Fibroblast of skin of back (primary cell): Measurements from ENCODE around the gene SLC16A10.
"Not testable (repeated sequence)": the region's sequence is repeated elsewhere in the genome, so short reads cannot be mapped to it uniquely, and the experiment has no call there.

Experiments
- DNase-seq: peaks from one replicate; pipeline ENCODE4 v3.0.0-alpha.2; 2013

The SLC16A10 gene

DNA sequence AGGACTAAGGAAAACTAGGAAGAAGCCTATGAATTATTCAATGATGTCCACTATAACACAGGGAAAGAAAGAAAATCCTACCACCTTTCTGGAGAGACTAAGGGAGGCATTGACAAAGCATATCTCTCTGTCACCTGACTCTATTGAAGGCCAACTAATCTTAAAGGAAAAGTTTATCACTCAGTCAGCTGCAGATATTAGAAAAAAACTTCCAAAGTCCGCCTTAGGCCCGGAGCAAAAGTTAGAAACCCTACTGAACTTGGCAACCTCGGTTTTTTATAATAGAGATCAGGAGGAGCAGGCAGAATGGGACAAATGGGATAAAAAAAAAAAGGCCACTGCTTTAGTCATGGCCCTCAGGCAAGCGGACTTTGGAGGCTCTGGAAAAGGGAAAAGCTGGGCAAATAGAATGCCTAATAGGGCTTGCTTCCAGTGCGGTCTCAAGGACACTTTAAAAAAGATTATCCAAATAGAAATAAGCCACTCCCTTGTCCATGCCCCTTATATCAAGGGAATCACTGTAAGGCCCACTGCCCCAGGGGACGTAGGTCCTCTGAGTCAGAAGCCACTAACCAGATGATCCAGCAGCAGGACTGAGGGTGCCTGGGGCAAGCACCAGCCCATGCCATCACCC lies 47.0 kb downstream of the SLC16A10 start:
- DNase-seq = not testable (repeated sequence)

DNA sequence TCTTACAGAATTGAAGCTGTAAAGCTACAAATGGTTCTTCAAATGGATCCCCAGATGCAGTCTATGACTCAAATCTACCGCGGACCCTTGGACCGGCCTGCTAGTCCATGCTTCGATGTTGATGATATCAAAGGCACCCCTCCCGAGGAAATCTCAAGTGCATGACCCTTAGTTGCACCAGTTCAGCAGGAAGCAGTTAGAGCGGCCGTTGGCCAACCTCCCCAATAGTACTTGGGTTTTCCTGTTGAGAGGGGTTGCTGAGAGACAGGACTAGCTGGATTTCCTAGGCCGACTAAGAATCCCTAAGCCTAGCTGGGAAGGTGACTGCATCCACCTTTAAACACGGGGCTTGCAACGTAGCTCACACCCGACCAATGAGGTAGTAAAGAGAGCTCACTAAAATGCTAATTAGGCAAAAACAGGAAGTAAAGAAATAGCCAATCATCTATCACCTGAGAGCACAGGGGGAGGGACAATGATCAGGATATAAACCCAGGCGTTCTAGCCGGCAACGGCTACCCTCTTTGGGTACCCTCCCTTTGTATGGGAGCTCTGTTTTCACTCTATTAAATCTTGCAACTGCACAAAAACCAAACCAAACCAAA lies 50.3 kb downstream of the SLC16A10 start:
- DNase-seq = not testable (repeated sequence)

DNA sequence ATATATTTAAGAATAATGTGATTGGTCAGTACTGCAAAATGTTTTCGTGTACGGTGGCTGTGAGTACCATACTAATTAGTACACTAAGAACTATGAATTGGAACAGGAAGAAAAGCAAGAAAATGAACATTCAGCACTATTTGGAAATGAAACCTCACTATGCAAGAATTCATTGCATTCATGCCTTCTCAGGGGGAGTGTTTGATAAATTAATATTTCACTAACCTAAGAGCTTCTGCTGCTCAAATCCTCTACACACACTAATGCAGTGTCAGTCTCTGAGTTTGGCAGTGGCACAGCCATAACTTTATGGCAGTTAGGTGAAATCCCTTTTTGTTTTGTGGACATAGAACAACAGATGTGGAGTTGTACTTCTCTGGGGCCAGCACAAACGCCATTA lies 60.1 kb downstream of the SLC16A10 start:
- DNase-seq = no peak

DNA sequence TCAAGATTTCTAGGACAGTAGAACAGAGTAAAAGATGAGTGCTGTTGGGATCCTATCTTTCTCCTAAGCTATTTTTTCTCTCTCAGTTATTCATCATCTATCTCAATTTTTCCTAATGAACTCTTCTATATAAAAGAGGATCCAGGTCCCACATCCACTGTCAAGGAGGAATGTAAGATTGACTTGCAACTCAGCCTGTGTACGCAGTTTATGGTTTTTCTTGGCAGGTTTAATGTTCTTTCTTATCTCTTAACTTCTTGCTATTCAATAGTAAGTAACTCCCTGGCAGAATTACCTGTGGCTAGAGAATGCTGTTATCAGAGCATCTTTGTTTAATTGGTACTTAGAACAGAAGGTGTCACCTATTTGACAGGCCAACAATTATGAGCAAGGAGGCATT lies 60.8 kb downstream of the SLC16A10 start:
- no peak for DNase-seq

DNA sequence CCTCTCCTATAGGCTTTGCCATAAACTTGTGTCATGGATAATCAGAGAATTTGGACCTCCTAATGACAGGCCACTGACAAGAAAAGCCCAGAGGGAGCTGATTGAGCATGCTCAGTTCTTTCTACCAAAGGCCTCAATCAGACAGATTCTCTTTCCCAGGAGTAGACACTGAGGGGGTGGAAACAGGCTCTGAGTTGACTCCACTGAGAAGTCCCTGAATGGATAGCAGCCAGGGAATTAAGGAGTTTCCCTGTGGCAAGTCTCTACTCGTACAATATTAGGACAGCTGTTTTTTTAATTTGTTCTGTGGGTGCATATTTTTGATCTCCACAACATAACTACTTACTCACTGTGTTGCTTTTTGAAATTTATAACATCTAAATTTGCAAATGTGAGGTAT lies 63.3 kb downstream of the SLC16A10 start:
- DNase-seq = no peak

DNA sequence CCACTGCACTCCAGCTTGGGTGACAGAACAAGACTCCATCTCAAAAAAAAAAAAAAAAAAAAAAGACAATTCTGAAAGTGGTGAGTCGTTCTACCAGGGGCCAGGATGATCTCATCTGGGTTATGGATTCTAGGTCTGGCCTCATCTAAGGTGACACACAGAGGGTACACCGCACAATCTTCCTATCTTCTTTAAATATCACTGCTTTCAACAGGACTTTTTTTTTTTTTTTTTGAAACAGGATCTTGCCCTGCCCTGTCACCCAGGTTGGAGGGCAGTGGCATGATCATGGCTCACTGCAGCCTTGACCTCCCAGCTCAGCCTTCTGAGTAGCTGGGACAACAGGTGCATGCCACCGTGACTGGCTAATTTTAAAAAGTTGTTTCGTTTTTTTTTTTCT lies 67.7 kb downstream of the SLC16A10 start:
- DNase-seq = no peak

DNA sequence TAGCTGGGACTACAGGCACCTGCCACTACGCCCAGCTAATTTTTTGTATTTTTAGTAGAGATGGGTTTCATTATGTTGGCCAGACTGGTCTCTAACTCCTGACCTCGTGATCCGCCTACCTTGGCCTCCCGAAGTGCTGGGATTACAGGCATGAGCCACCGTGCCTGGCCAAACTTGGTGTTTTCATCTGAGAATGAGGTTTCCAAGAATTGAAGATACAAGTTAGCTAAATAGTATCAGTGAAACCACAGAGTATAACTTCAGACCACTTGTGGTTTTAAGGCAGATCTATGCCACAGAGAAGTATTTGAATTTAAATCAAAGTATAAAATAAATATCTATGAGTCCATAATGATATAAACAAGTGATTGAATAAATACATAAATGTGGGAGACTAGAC lies 70.1 kb downstream of the SLC16A10 start:
- DNase-seq = no peak

DNA sequence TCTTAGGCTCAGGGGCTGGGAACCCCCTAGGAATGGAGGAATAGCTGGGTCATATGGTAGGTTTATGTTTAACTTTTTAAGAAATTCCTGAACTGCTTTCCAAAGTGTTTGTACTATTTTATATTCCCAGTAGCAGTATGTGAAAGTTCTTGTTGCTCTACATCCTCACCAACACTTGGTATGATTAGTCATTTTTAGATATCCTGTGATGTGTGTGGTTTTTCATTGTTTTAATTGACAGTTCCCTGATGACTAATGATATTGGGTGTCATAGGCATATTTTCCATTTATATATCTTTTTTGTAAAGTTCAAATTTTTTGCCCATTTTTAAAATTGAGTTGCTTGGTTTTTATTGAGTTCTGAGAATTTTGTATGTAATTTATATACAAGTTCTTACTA lies 72.3 kb downstream of the SLC16A10 start:
- DNase-seq = peak; percentile 1

DNA sequence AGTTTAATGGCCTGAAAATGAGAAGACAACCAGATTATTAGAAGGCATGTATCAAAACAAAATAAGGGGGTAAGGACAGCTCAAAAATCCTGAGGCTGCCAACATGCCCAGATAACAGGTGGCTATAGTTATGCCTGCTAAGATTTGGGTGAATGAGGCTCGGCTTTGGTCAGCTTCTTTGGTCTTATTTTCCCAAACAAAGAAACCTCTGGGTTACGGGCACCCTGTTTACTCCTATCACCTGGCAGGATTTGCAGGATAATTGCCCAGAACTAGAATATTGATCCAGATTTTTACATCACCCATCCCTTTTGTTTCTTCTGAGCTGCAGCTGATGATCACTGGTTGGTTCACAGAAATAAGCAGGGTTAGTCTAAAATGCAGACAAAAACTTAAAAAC lies 74.3 kb downstream of the SLC16A10 start:
- DNase-seq = no peak

DNA sequence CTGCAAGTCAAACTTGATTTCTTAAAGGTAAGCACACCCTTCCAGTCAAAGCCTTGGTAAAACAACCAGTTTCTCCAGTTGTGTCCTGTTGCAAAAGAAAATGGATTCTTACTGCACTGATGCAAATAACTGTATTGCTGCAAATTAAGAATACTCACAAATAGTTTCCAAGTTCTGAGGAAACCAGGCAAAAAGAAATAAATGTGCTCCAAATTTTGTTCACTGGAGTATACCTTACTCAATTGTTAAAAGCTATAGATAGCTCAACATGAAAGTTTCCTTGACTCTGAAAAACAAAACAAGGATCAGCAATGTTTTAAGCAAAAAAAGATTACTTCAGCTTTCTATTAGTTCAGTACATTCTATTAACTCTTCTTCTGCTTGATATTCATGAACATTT lies 75.2 kb downstream of the SLC16A10 start:
- no peak for DNase-seq

DNA sequence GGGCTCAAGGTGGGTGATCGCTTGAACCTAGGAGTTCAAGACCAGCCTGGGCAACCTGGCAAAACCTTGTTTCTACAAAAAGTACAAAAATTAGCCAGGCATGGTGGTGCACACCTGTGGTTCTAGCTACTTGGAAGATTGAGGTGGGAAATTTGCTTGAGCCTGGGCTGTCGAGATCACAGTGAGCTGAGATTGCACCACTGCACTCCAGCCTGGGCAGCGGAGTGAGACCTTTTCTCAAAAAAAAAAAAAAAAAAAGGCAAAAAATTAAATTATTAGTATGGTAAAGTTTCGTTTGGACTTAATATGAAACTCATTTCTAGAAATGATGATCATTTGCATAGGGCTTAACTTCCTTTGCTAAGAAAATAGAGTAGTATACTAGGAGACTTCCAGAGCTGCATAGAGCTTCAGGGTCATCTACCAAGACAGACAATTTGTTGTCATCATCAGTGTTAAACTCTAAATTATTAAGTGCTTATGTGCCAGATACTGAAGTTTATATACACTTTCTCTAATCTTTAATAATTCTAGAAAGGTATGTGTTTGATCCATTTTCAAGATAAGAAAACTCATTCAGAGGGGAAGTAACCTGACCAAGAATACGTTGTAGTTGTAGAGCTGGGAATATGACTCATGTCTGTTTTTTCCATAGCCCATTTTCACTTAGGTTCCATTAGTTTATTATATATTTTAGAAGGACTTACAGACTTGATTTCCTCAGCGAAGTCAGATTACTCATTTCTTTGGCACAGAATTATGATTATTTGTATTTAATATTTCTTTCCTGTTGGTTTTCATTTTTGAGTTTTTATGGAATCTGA lies 84.5 kb downstream of the SLC16A10 start:
- DNase-seq = no peak

DNA sequence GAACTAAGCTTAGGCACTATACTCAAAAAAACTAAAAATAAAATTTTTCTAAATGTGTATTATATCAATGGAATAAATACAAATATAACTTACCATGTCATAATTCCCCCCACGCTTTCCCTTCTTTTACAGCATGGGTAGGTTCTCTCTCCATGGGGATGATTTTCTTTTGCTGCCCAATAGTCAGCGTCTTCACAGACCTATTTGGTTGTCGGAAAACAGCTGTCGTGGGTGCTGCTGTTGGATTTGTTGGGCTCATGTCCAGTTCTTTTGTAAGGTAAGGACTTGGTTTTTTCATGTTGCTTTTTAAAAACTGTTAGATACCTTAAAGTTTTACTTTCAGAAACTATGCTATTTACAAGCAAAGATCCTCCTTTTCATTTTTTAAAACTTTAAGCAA lies 85.3 kb downstream of the SLC16A10 start:
- no peak for DNase-seq

DNA sequence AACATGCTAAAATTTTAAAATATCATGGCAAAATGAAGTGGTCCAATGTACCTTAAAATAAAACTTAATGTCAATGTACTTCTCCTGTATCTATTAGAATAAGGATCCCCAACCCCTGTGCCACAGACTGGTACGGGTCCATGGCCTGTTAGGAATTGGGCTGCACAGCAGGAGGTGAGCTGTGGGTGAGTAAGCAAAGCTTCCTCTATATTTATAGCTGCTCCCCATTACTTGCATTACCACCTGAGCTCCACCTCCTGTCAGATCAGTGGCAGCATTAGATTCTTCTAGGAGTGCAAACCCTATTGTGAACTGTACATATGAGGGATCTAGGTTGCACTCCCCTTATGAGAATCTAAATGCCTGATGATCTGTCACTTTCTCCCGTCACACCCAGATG lies 86.0 kb downstream of the SLC16A10 start:
- no peak for DNase-seq

DNA sequence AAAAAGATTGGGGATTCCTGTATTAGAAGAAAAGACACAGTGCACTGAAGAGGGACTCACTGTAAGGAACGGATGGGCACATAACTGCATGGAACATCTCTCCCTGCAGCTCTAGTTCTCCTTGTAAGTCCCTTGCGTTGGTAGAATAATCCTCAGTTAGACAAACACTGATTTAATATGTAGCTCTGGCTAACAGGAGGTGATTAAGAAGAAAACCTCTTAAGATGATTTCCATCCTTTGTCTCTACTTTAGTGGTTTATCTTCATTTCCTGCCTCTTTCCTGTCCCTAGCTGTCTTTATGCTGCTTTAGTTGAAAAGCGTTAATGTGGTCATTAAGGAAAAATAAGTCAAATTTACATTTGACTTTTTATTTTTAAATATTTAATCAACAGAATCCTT lies 86.6 kb downstream of the SLC16A10 start:
- DNase-seq = no peak

DNA sequence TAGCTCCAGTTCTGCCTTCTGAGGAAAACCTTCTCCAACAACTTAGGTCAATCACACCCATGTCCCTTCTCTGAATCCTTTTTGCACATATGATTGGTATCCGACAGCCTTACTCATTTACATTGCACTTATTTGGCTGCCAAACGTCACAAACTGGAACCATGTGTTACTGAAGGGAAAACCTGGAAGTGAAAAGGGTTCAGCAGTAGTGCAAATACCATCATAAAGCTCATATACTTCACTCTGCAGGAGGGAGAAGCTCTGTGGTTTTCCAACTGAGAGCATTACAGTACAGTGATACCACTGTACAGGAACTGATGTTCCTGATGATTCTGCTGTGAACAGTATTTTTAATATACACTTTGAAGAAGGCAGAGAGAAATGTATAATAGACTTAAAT lies 87.8 kb downstream of the SLC16A10 start:
- DNase-seq = peak; percentile 36

DNA sequence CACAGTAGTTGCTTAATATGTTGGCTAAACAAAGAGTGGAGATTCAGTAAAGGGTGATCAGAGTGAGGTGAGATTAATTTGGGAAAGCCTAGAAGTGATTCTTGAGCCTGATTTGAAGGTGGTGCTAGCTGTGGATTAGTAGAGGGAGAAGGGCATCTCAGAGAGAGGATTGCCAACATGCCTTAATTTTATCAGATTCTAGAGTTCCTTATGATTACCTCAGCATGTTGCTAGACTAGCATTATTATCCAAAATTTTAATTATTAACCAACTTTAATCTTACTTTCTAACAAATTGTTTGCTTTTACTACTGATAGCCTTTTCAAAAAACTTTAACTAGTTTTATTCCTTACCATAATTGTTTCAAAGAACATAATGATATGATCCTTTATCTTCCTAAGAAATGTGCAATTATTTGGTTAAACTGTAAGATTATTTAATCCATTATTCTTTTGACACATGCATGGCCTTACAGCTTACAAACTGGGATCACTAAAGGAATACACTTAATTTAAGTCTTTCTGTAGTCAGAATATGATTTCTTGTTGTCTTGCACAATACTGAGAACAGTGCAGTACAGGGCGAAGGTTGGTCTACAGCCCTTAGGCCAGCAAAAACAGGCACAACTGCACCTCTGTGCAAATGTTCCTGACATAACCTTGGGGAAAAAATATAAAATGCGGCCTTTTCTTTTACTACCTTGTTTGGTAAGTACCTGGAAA lies 88.9 kb downstream of the SLC16A10 start:
- DNase-seq = no peak

DNA sequence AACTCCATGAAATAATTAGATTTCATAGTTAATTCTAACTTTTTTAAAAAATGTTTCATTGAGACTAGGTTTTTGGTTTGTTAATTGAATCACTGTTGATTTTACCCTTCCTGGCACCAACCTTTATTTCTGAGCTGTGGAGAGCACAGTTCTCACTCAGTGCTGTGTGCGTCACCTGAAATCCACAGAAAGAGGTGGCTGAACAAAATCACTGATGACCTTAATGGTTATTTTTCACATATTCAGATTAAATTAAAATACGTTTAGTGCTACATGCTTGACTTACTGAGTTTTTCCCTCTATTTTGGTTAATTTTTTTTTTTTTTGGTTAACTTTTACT lies 89.4 kb downstream of the SLC16A10 start:
- DNase-seq = no peak

DNA sequence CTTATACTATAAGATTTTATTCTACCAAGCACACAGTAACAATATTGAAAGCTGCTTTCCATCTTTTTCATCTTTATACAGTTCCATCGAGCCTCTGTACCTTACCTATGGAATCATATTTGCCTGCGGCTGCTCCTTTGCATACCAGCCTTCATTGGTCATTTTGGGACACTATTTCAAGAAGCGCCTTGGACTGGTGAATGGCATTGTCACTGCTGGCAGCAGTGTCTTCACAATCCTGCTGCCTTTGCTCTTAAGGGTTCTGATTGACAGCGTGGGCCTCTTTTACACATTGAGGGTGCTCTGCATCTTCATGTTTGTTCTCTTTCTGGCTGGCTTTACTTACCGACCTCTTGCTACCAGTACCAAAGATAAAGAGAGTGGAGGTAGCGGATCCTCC lies 89.8 kb downstream of the SLC16A10 start:
- no peak for DNase-seq

DNA sequence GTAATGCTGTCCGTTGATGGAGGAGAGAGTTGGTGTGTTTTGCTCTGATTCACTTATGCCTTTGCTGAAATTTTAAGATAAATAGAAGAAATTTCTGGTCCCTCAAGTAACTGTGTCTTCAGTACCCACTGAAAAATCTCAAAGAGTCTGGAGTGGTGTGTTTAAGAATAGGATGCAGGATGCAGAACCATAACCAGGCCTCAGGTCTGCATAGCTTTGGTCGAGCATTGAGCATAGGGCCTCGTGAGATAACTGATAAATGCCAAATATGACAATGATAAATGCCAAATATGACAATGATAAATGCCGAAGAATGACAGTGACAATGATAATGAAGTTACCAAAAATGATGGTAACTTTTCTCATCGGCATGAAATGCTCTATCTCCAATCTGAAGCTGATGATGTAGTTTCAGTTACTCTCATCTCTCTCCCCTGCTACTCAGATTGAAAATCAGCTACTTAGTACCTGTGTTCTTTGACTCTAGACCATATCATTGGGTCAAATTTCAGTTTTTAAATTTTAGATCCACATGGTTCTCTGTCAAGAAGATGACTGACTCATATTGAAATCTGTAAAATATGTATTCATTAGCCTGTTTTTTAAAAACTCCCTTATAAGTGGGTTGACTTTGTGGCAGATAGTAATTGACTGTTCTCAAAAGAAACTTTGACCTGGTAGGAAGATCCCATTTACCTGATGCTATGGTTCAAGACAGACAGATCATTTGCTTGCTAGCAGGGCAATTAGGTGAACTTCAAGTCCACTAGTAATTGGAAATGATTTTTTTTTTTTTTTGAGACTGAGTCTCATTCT lies 96.6 kb downstream of the SLC16A10 start:
- DNase-seq = no peak

DNA sequence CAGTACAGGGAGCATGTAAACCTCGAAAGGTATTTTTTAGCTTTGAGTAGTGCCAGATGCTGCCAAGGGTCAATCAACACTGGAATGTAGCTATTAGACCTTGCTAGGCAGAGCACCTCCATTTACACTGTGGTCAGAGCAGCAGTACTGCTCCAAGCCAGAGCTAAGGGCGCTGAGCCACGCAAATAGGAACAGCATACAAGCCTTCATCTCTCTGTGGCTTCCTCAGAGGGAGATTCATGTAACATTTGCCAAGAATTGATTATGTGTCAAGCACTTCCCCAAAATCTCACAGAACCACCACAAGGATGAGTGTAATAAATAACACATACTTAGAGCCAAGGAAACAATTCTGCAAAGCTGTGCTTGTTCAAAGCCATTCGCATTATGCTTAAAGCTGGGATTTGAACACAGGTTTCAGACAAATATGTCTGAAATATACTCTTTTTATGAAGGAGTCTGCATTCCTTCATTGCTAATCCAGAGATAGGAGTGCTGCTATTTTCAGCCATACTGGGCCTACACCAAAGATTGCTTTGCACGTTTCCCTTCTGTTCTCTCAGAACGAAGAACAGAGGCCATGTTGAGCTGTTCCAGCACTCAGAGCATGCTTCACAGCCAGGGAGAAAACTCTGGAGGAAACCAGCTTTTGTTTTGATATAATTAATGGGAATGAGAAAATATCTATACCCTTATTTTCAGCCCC lies 97.7 kb downstream of the SLC16A10 start:
- no peak for DNase-seq

DNA sequence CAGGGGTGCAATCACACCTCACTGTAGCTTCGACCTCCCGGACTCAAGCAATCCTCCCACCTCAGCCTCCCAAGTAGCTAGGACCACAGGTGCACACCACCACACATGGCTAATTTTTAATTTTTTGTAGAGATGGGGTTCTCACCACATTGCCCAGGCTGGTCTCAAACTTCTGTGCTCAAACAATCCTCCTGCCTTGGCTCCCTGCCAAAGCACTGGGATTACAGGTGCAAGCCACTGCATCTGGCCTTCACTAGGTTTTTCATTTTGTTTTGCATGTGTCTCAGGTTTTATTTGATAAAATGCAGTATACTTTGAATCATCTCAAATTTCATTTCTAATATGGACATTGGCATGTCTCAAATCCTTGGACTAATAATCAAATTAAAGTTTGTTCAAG lies 98.7 kb downstream of the SLC16A10 start:
- no peak for DNase-seq

DNA sequence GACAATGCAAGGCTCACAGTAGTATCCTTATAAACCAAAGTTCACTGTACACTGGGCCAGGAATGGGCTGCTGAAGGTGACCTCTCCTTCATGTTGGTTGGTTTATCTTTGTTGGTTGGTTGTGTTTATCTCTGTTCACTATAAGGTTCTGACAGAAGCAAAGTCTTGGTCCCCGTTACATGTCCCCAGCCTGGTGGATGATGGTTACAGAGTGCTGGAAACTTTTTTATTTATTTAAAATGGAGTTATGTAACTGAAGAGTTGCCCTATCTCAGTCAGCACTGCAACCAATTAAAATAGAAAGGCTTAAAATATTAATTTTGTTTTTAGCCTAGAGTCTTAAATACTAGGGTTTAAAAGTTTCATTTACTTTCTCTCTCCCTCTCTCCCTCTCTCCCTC lies 100.6 kb downstream of the SLC16A10 start:
- no peak for DNase-seq
